ENCODE results near the gene SPON1.

- TF ChIP-seq CTCF (IDR thresholded peaks at IDR 0.05) (no peak), POLR2A (IDR thresholded peaks at IDR 0.05) (no peak)
Observed at GRCh38 chr11:13920756-13921155, 41.8 kb upstream of the SPON1 start.
